LHCN-M2 (cell line): ENCODE data around the gene ATP10A. TPM values are rescaled to one million over a fixed set of nuclear protein-coding genes. Genes with fewer than 3 reads are reported as not detected.
A peak's percentile ranks its signal among the peaks of the same experiment; 100 is the strongest.
"Not testable (repeated sequence)": the region's sequence is repeated elsewhere in the genome, so short reads cannot be mapped to it uniquely, and the experiment has no call there.

Experiments
- DNase-seq: peaks from one replicate; pipeline ENCODE4 v3.0.0-alpha.2; 2012; ENCODE audit warnings: low read depth
- total RNA-seq: library from RNA; depleted of rRNA; stranded (reverse); fragments of >200 nt; gene quantifications from 2 replicates; pipeline ENCODE4 v1.2.3, GENCODE V29; 2014

The ATP10A gene
- total RNA-seq, 1 experiment from 2014 or later: 0.69 TPM

- DNase-seq: no peak
These were observed 90.6 kb downstream of the ATP10A start for GRCh38 chr15:25772500-25772899.

DNA sequence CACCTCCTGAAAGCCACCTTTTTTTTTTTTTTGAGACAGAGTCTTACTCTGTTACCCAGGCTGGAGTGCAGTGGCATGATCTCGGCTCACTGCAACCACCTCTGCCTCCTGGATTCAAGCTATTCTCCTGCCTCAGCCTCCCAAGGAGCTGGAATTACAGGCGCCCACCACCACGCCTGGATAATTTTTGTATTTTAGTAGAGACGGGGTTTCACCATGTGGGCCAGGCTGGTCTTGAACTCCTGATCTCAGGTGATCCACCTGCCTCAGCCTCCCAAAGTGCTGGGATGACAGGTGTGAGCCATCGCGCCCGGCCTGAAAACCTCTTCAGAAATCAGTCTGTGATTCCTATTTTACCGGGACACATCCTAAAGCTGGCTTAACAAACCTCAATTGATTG lies 91.4 kb downstream of the ATP10A start:
- not testable (repeated sequence) for DNase-seq

GRCh38 chr15:25771338-25771706 lies 91.8 kb downstream of the ATP10A start:
- DNase-seq: no peak

DNA sequence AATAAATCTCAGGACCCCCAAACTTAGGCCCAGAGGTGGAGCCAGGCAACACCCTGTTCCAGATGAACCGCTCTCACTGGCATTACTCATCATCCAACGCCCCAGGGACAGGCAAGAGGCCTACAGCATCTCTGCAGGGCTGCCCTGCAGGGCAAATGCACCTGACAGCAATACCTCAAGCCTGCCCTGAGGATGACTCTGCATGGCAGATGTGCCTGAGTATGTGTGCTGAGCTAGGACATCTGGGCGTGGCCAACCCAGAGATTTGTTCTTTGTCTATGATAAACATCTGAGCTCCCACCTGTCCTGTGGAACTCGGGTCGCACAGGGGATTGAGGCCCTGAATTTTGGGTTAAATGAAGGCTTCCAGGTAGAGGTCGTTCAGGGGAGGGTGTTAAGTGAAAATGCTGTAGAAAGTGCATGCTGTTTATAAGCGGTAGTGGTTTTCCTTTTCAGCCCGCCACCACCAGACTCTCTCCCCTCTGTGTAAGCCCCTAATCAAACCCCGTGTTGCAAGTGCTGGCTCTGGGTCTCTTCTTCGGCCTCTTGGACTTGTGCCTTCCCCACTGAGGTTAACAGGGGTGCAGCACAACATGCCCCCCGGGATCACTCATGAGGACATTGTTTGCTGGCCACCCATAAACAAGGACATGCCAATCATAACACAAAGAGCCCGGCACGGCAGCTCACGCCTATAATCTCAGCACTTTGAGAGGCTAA lies 92.3 kb downstream of the ATP10A start:
- peak; percentile 7 for DNase-seq

GRCh38 chr15:25770031-25770430 lies 93.1 kb downstream of the ATP10A start:
- no peak for DNase-seq

DNA sequence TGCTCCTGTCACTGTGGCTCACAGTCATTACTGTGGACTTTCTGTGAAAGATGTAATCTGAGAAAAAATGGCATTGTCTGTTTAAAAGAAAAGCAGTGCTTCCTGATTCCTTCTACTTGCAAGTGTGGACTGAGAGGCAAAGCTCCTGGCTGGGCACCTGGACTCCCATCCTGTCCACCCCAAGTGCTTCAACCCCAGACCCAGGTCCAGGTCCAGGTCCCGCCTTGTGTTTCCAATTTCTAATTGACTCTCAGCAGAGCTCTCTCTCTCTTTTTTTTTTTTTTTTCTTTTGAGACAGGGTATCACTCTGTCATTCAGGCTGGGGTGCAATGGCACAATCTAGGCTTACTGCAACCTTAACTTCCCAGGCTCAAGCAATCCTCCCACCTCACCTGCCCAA lies 94.9 kb downstream of the ATP10A start:
- no peak for DNase-seq

- no peak for DNase-seq
These were observed 95.6 kb downstream of the ATP10A start for GRCh38 chr15:25767356-25768151.

DNA sequence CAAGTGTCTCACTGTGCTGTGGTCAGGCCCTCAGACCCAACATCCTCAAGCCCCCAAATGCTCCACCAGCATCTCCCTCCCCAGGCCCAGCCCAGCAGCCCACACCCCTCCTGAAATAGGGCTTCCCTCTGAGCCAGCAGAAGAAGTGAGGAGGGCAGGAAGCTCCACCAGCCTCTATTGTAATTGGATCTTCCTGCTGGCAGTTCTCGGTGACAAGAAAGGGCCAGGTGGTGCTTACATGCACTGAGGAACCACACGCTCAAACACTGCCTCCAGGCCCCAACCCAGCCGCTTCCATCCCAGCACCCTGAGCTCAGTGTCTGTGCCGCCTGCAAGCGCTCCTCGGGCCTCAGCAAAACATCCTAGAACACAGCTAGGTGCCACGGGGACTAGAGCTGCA lies 96.7 kb downstream of the ATP10A start:
- DNase-seq: peak; percentile 28

DNA sequence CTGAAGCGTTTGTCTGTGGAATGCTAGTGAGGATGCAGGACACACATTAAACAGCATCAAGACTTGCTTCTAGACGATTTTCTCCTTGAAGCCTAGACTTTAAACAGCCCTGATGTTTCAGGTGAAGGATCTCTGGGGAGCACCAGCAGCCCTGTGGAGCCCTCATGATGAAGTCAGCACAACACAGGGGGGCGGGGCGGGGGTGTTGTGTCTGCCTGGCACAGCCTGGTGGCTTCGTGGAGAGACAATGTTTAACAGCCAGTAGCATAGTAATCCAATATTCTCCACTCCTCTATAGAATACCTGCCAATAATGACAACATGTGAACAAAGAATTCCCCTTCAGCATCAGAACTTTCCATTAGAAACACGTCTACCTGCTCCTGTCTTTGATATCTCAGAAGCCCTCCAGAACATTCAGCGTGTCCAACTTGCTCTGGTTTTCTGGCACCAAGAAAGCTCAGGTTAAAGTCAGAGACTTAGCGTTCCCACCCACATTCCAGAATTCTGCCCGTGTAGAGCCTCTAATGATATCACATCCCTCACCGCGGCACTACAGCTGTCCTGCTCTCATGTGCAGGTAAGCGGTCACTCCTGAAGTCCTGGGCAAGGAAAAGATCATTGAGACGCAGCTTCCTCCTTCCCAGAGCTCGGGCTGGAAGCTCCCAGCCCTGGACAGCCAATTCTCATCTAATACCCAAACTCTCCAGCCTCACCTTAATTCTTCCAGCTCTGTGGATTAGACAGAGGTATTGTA lies 98.0 kb downstream of the ATP10A start:
- no peak for DNase-seq

DNA sequence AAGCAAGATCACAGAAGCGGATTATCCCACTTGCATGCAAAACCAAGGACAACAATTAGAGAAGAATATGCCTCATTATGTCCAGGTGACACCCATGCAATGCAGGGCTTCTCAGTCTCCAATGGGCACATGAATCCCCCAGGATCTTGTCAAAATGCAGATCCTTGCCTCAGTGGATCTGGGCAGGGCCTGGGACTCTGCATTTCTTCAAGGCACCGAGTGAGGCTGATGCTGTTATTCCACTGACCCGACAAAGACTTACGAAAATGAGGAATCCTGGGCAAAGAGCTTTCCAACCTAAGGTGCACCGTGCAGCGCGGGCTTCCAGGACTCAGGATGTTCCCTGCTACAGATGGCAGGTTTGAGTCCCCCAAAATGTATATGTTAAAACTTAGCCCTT lies 99.2 kb downstream of the ATP10A start:
- DNase-seq: no peak

GRCh38 chr15:25763331-25763751 lies 99.8 kb downstream of the ATP10A start:
- peak; percentile 47 for DNase-seq

- DNase-seq: no peak
These were observed 101.0 kb downstream of the ATP10A start for GRCh38 chr15:25761971-25762662.

DNA sequence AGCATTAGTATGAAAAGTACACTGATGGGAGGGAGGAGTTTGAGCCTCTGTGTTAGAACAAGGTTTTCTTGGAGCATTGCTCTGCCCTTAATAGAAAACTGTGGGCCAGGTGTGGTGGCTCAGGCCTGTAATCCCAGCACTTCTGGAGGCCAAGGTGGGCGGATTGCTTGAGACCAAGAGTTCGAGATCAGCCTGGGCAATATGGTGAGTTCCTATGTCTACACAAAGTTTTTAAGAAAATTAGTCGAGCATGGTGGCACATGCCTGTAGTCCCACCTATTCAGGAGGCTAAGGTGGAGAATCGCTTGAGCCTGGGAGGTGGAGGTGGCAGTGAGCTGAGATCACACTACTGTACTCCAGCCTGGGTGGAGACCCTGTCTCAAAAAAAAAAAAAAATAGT lies 103.7 kb downstream of the ATP10A start:
- no peak for DNase-seq

GRCh38 chr15:25758612-25759011 lies 104.5 kb downstream of the ATP10A start:
- DNase-seq: not testable (repeated sequence)

DNA sequence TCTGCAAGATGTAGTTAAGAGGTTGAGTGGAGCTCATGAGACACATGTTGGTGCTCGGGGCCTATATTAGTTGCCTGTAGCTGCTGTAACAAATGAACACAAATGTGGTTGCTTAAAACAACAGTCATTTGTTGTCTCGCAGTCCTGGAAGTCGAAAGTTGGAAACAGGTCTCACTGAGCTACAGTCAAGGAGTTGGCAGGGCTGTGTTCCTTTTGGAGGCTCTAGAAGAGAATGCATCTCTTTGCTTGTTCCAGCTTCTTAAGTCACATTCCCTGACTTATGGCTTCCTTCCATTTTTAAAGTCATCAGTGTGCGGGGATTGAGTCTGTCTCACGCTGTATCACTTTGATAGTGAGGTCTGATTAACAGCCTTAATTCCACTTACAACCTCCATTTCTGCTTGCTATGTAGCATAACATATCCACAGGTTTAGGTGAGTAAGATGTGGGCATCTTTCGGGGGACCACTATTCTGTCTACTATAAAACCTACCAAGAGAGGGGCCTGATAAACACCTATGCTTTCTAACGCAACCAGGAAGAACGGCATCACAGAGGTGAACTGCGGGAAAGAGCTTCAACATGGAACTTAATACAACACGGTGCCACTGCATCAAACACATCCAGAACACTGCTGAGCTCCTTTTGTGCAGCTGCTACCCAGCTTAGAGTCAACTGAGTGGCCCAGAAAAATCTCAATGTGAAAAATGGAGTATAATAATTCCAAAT lies 119.4 kb downstream of the ATP10A start:
- DNase-seq: no peak

GRCh38 chr15:25742776-25743547 lies 120.2 kb downstream of the ATP10A start:
- no peak for DNase-seq

DNA sequence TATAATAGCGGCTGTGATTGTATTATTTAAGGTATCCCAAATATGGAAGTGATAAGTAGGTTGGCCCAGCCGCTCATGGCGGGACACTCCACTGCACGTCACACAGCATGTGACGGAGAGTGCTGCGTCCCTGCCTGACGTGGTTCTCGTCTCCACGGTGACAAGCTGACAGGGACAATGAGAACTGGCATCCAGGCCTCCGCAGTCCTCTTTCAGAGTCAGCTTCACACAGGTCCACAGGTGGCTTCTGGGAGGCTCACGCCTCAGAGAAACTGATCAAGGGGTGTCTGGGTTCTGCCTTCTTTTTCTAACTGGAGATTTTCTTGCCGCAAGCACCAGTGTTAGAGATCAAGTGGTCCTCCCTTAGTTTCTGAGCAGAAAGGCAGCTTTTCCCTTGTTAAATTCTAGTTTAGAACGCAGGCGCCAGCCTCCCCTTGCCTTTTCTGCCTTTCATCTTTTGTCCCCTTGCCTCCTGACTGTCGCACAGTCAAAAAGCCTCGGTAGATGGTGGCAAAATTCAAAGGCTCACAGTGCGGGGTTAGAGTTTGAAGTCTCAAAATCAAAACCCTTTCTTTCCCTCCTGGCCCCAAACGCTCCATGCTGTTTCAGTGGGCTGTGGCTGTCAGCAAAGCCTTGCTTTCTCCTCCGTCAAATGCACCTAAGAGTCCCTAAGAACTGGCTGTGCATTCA lies 120.9 kb downstream of the ATP10A start:
- DNase-seq: no peak

DNA sequence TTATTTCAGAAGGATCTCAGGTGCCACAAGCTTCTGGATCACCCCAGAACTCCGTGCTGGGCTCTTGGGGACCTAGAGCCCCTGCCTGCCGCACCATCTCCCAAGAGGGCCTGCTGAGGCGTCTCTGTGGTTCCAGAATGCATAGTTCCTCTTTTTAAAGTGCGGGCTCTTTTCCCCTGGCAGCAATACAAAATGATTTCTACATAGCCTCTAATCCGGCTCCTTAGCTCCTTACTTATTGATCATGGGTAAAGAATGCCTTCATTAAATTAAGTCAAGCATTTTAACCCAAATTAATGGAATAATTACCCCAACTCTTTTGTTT lies 121.9 kb downstream of the ATP10A start:
- no peak for DNase-seq

- DNase-seq: no peak
These were observed 122.5 kb downstream of the ATP10A start for GRCh38 chr15:25740383-25741255.
